ENCODE data around the gene PRDX1. TPM values are rescaled to one million over a fixed set of nuclear protein-coding genes. Genes with fewer than 3 reads are reported as not detected.

Gene PRDX1
- total and polyA plus RNA-seq, 2 of the 8 experiments (the other 6 are each of a cell fraction or from before 2014, with no cell fraction given) = 1,165 to 1,418 TPM

DNA sequence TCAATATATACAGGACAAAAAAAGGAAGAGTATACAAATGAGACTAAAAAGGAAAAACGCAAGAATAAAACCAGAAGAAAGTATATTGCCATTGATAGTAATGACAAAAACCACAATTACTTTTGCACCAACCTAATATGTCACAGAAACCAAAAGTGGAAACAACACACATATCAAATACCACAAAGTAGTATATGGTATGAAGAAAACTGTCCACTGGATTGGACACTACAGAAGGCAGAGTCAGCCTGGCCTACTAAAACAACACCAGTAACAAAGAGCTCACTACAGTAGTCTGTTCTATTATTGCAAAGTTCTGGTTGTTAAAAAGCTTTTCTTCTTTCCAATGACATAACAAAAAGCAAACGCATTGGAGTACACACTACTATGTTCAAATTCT lies 48.4 kb downstream of the PRDX1 start:
- Histone ChIP-seq H3K23me2 (ENCODE audit: low read depth, low read length) (no peaks in the 10 kb centered on the region), H4K91ac (replicated peaks; ENCODE audit: insufficient read length, low read length) (no peak overlapping the region), H2BK5ac (ENCODE audit: low read depth, low read length) (no peak overlapping the region), H3K4me2 (ENCODE audit: insufficient read depth in 1 of 2, low read depth in 2 of 2, low read length in 2 of 2) (no peak overlapping the region), H3K36me3 (ENCODE audit: control insufficient read depth in 2 of 4, insufficient read depth in 4 of 4, low read length in 3 of 4) (no peaks in the 10 kb centered on the region), H3K9ac (replicated peaks in 1 of 4; ENCODE audit: extremely low read depth in 1 of 4, low read depth in 3 of 4, low read length in 3 of 4) (no peak overlapping the region), H2BK15ac (ENCODE audit: low read length) (no peak overlapping the region), H2AK5ac (ENCODE audit: low read depth, low read length) (no peak overlapping the region), H3K56ac (replicated peaks; ENCODE audit: insufficient read length, low read depth, low read length) (no peak overlapping the region), H3K14ac (ENCODE audit: insufficient read length) (no peak overlapping the region), H2BK20ac (ENCODE audit: low read length) (no peak overlapping the region), H3K27me3 (replicated peaks in 1 of 4; ENCODE audit: control insufficient read depth in 3 of 4, extremely low read depth in 1 of 4, insufficient read depth in 3 of 4, low read length in 3 of 4) (no peaks in the 10 kb centered on the region), H3K79me1 (ENCODE audit: low read depth, low read length) (no peaks in the 10 kb centered on the region), H4K20me1 (replicated peaks in 1 of 2; ENCODE audit: control insufficient read depth in 1 of 2, insufficient read depth in 2 of 2, low read length in 2 of 2) (no peaks in the 10 kb centered on the region), H3K18ac (ENCODE audit: extremely low read depth, low read length) (no peak overlapping the region), H3K23ac (ENCODE audit: insufficient read length) (no peak overlapping the region), H2AFZ (ENCODE audit: low read length) (no peak overlapping the region), H3K27ac (ENCODE audit: low read depth, low read length) (no peak overlapping the region), H3K79me2 (ENCODE audit: control insufficient read depth in 1 of 2, insufficient read depth in 2 of 2, low read length in 2 of 2) (0 out of 4 replicates have a peak, but pooled peaks cover 0 to 2% of the 10 kb centered on the region in 2 experiments), H4K5ac (ENCODE audit: insufficient read length, low read depth, low read length) (no peak overlapping the region), H2BK120ac (replicated peaks; ENCODE audit: low read depth, low read length) (no peak overlapping the region), H3K4me1 (replicated peaks in 1 of 4; ENCODE audit: control insufficient read depth in 3 of 4, insufficient read depth in 4 of 4, low read length in 3 of 4) (no peaks in the 10 kb centered on the region), H4K8ac (ENCODE audit: extremely low read depth, insufficient read depth, low read length) (no peak overlapping the region), H3K4me3 (ENCODE audit: extremely low read depth in 1 of 4, insufficient read depth in 2 of 4, low read depth in 3 of 4, low read length in 4 of 4) (no peak overlapping the region), H2BK12ac (ENCODE audit: low read depth, low read length) (no peak overlapping the region), H3K4ac (replicated peaks; ENCODE audit: insufficient read length, low read depth, low read length) (no peak overlapping the region), H3K9me3 (ENCODE audit: insufficient read depth in 2 of 2, low read depth in 1 of 2, low read length in 1 of 2) (no peaks in the 10 kb centered on the region)
- FAIRE-seq (no peak), DNase-seq (ENCODE audit: low read depth in 1 of 2, low spot score in 2 of 2) (no peak)
- WGBS, 2 experiments (ENCODE audit: extremely low coverage in 1 of 2, insufficient coverage in 1 of 2, insufficient read length in 1 of 2, insufficient replicate concordance in 2 of 2, low coverage in 1 of 2, low lambda C conversion rate in 2 of 2, missing lambda C conversion rate in 1 of 2) = 84% methylated on average over 2 of the region's 2 CpGs; no CpG with 5 or more reads in 1 of the 2 experiments
- CTCF ChIA-PET (ENCODE audit: partially characterized antibody) = interaction anchor here (0.7 to 1.3 kb wide), 2 partner anchors 20 to 113 kb away, joined by 3 to 4 read pairs; no protein-coding TSS in a partner anchor
- POLR2A ChIA-PET (ENCODE audit: partially characterized antibody) = interaction anchor here (0.6 to 0.9 kb wide), 2 partner anchors 49 to 104 kb away, joined by 3 read pairs; partner anchors contain the start of gene PRDX1
- no peak for TF ChIP-seq RBBP5 (IDR thresholded peaks at IDR 0.05; ENCODE audit: borderline replicate concordance, low read depth, low read length)
- no peak for TF ChIP-seq TAF1 (IDR thresholded peaks at IDR 0.05; ENCODE audit: low read depth, low read length)
- TF ChIP-seq, protein P1, sequence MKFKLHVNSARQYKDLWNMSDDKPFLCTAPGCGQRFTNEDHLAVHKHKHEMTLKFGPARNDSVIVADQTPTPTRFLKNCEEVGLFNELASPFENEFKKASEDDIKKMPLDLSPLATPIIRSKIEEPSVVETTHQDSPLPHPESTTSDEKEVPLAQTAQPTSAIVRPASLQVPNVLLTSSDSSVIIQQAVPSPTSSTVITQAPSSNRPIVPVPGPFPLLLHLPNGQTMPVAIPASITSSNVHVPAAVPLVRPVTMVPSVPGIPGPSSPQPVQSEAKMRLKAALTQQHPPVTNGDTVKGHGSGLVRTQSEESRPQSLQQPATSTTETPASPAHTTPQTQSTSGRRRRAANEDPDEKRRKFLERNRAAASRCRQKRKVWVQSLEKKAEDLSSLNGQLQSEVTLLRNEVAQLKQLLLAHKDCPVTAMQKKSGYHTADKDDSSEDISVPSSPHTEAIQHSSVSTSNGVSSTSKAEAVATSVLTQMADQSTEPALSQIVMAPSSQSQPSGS (IDR thresholded peaks at IDR 0.05; ENCODE audit: low read length) = no peak
- no peak for TF ChIP-seq GTF2F1 (IDR thresholded peaks at IDR 0.05; ENCODE audit: borderline replicate concordance, low read depth, low read length)
- no peak for TF ChIP-seq RAD21 (IDR thresholded peaks at IDR 0.05 in 1 of 2, conservative IDR thresholded peaks at IDR 0.05 in 1 of 2; ENCODE audit: low read depth in 2 of 2, low read length in 2 of 2)
- TF ChIP-seq SP1 (IDR thresholded peaks at IDR 0.05; ENCODE audit: low read depth, low read length) = no peak
- TF ChIP-seq TCF12 (IDR thresholded peaks at IDR 0.05; ENCODE audit: low read depth, low read length) = no peak
- no peak for TF ChIP-seq TEAD4 (IDR thresholded peaks at IDR 0.05; ENCODE audit: low read depth, low read length)
- no peak for TF ChIP-seq EP300 (IDR thresholded peaks at IDR 0.05; ENCODE audit: borderline replicate concordance in 1 of 2, low read depth in 2 of 2, low read length in 2 of 2)
- TF ChIP-seq PHF8 (conservative IDR thresholded peaks at IDR 0.05; ENCODE audit: low read depth, low read length) = no peak
- TF ChIP-seq JUN (IDR thresholded peaks at IDR 0.05; ENCODE audit: low read depth, low read length) = no peak
- TF ChIP-seq KDM4A (IDR thresholded peaks at IDR 0.05; ENCODE audit: low read depth, low read length, severe bottlenecking) = no peak

All from H1 (cell line).